Smooth muscle cell (in vitro differentiated cells): Measurements from ENCODE around the gene MTMR8. TPM values are rescaled to one million over a fixed set of nuclear protein-coding genes. Genes with fewer than 3 reads are reported as not detected.
"Not testable (repeated sequence)": the region's sequence is repeated elsewhere in the genome, so short reads cannot be mapped to it uniquely, and the experiment has no call there.

Source experiments
- DNase-seq: peaks from one replicate; lab custom pipeline; 2025; ENCODE audit not compliant: unreplicated experiment; lab: John Stamatoyannopoulos, UW
- H2AFZ ChIP-seq: fragments of 200-600 bp; sonication (generic); 2 replicates; pipeline ENCODE4 v1.6.0; 2016; ENCODE audit warnings: antibody characterized with exemption, low read depth, mild to moderate bottlenecking
- H3F3A ChIP-seq: fragments of 200-600 bp; sonication (generic); 2 replicates; pipeline ENCODE4 v1.6.0; 2017; ENCODE audit warnings: antibody characterized with exemption, low read depth
- H3K27ac ChIP-seq: fragments of 200-600 bp; sonication (generic); 2 replicates; pipeline ENCODE4 v1.5.1; 2016; ENCODE audit warnings: low read depth, mild to moderate bottlenecking
- H3K27me3 ChIP-seq: fragments of 200-600 bp; sonication (generic); 2 replicates; pipeline ENCODE4 v1.6.1; 2016; ENCODE audit warnings: low read depth, mild to moderate bottlenecking
- H3K36me3 ChIP-seq: fragments of 200-600 bp; sonication (generic); 2 replicates; pipeline ENCODE4 v1.5.1; 2016; ENCODE audit warnings: low read depth
- H3K4me1 ChIP-seq: fragments of 200-600 bp; sonication (generic); 2 replicates; pipeline ENCODE4 v1.5.1; 2016; ENCODE audit warnings: low read depth
- H3K4me2 ChIP-seq: fragments of 200-600 bp; sonication (generic); 2 replicates; pipeline ENCODE4 v1.6.0; 2016; ENCODE audit warnings: mild to moderate bottlenecking
- H3K4me3 ChIP-seq: fragments of 200-600 bp; sonication (generic); 2 replicates; pipeline ENCODE4 v1.5.1; 2016; ENCODE audit warnings: mild to moderate bottlenecking
- H3K79me2 ChIP-seq: fragments of 200-600 bp; sonication (generic); 2 replicates; pipeline ENCODE4 v1.6.0; 2016; ENCODE audit warnings: low read depth, mild to moderate bottlenecking
- H3K9ac ChIP-seq: fragments of 200-600 bp; sonication (generic); 2 replicates; pipeline ENCODE4 v1.6.0; 2016; ENCODE audit warnings: low read depth
- H3K9me3 ChIP-seq: fragments of 200-600 bp; sonication (generic); replicated peaks from 2 replicates; pipeline ENCODE4 v1.5.1; 2016; ENCODE audit warnings: low read depth
- H4K20me1 ChIP-seq: fragments of 200-600 bp; sonication (generic); 2 replicates; pipeline ENCODE4 v1.6.0; 2016; ENCODE audit warnings: low read depth
- WGBS: methylation state at CpG from one replicate; pipeline ENCODE4 v1.1.7; 2016; ENCODE audit warnings: low lambda C conversion rate; 5-methylcytosine and 5-hydroxymethylcytosine counted together
- polyA plus RNA-seq: library from polyadenylated mRNA; unstranded; fragments of >200 nt; fragmentation: Nextera tagmentation; extraction: Ambion mirVana; gene quantifications from 2 replicates; pipeline ENCODE4 v1.2.1, GENCODE V29; 2016
- total RNA-seq: library from RNA; depleted of rRNA; stranded (reverse); fragments of >200 nt; gene quantifications from 2 replicates; pipeline ENCODE4 v1.2.3, GENCODE V29; 2014
- TF ChIP-seq, protein P1 (sequence below): fragments of 200-600 bp; sonication (generic); IDR thresholded peaks from 2 replicates; pipeline ENCODE4 v1.5.1; 2017; ENCODE audit warnings: borderline replicate concordance, mild to moderate bottlenecking, antibody characterized with exemption; ENCODE audit not compliant: insufficient read depth, poor library complexity, severe bottlenecking

The MTMR8 gene
- total and polyA plus RNA-seq, 2 experiments from 2014 or later, result 0.43 to 0.58 TPM

- WGBS, result 77% methylated on average over 1 of the region's 1 CpG
These were observed 2.8 kb upstream of the MTMR8 start for GRCh38 chrX:64398088-64398487.

GRCh38 chrX:64395568-64395929, 297 bp upstream of the MTMR8 start:
- H3K9ac ChIP-seq, result no peak overlapping the region
- H3F3A ChIP-seq, result no peaks in the 10 kb centered on the region
- no peak for DNase-seq
- peak overlapping the region; percentile 80 for H2AFZ ChIP-seq
- H3K4me1 ChIP-seq, result no peaks in the 10 kb centered on the region
- no peak overlapping the region for H3K27ac ChIP-seq
- peak overlapping the region; percentile 58 for H3K4me3 ChIP-seq
- 34% methylated on average over 4 of the region's 4 CpGs for WGBS
- TF ChIP-seq, protein P1, sequence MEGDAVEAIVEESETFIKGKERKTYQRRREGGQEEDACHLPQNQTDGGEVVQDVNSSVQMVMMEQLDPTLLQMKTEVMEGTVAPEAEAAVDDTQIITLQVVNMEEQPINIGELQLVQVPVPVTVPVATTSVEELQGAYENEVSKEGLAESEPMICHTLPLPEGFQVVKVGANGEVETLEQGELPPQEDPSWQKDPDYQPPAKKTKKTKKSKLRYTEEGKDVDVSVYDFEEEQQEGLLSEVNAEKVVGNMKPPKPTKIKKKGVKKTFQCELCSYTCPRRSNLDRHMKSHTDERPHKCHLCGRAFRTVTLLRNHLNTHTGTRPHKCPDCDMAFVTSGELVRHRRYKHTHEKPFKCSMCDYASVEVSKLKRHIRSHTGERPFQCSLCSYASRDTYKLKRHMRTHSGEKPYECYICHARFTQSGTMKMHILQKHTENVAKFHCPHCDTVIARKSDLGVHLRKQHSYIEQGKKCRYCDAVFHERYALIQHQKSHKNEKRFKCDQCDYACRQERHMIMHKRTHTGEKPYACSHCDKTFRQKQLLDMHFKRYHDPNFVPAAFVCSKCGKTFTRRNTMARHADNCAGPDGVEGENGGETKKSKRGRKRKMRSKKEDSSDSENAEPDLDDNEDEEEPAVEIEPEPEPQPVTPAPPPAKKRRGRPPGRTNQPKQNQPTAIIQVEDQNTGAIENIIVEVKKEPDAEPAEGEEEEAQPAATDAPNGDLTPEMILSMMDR, result no peak
- H3K9me3 ChIP-seq, result no peaks in the 10 kb centered on the region
- peak overlapping the region; percentile 89 for H3K4me2 ChIP-seq
- no peaks in the 10 kb centered on the region for H3K27me3 ChIP-seq
- no peaks in the 10 kb centered on the region for H3K36me3 ChIP-seq
- no peaks in the 10 kb centered on the region for H4K20me1 ChIP-seq
- no peaks in the 10 kb centered on the region for H3K79me2 ChIP-seq

More at GRCh38 chrX:64398088-64398487, 2.8 kb upstream of the MTMR8 start:
- TF ChIP-seq, protein P1, result no peak
- Histone ChIP-seq H4K20me1 (no peaks in the 10 kb centered on the region), H2AFZ (no peak overlapping the region), H3K4me2 (no peak overlapping the region), H3K27ac (no peak overlapping the region), H3K9ac (no peak overlapping the region), H3K79me2 (no peaks in the 10 kb centered on the region), H3K4me1 (no peaks in the 10 kb centered on the region), H3F3A (no peaks in the 10 kb centered on the region), H3K36me3 (no peaks in the 10 kb centered on the region), H3K4me3 (no peak overlapping the region), H3K27me3 (no peaks in the 10 kb centered on the region), H3K9me3 (no peaks in the 10 kb centered on the region)
- no peak for DNase-seq

- Histone ChIP-seq H3K4me3 (peak overlapping the region; percentile 58), H3K36me3 (no peaks in the 10 kb centered on the region), H3K9ac (no peak overlapping the region), H3K4me1 (no peaks in the 10 kb centered on the region), H4K20me1 (no peaks in the 10 kb centered on the region), H2AFZ (peak overlapping the region; percentile 80), H3K9me3 (no peaks in the 10 kb centered on the region), H3K4me2 (peak overlapping the region; percentile 89), H3K27me3 (no peaks in the 10 kb centered on the region), H3K79me2 (no peaks in the 10 kb centered on the region), H3K27ac (no peak overlapping the region), H3F3A (no peaks in the 10 kb centered on the region)
- WGBS, result 52% methylated on average over 12 of the region's 12 CpGs
- no peak for DNase-seq
- TF ChIP-seq, protein P1, result no peak
These were observed 986 bp downstream of the MTMR8 start for GRCh38 chrX:64394059-64394873.

GRCh38 chrX:64389489-64389888, 5.8 kb downstream of the MTMR8 start:
- no peaks in the 10 kb centered on the region for H3K27me3 ChIP-seq
- TF ChIP-seq, protein P1, result no peak

GRCh38 chrX:64380789-64381188, 14.5 kb downstream of the MTMR8 start:
- not testable (repeated sequence) for H3F3A ChIP-seq, H3K27ac ChIP-seq, DNase-seq, H3K4me1 ChIP-seq, H3K9me3 ChIP-seq, H2AFZ ChIP-seq, H4K20me1 ChIP-seq, H3K36me3 ChIP-seq, H3K9ac ChIP-seq, H3K4me2 ChIP-seq, H3K27me3 ChIP-seq, H3K4me3 ChIP-seq, H3K79me2 ChIP-seq
- 82% methylated on average over 4 of the region's 4 CpGs for WGBS

More at GRCh38 chrX:64389489-64389888, 5.8 kb downstream of the MTMR8 start:
- Histone ChIP-seq H2AFZ (no peak overlapping the region), H3K4me3 (no peak overlapping the region), H3K9ac (no peak overlapping the region), H3K4me1 (no peaks in the 10 kb centered on the region), H3K36me3 (no peaks in the 10 kb centered on the region), H4K20me1 (no peaks in the 10 kb centered on the region), H3K79me2 (no peaks in the 10 kb centered on the region), H3K27ac (no peak overlapping the region), H3K9me3 (peaks cover 3% of the 10 kb centered on the region), H3K4me2 (no peak overlapping the region), H3F3A (no peaks in the 10 kb centered on the region)
- DNase-seq, result no peak
